MG63 (cell line): ENCODE data around the gene RXYLT1. TPM values are rescaled to one million over a fixed set of nuclear protein-coding genes. Genes with fewer than 3 reads are reported as not detected.
A peak's percentile ranks its signal among the peaks of the same experiment; 100 is the strongest.
"Not testable (repeated sequence)": the region's sequence is repeated elsewhere in the genome, so short reads cannot be mapped to it uniquely, and the experiment has no call there.

Experiments
- DNase-seq: peaks from one replicate; pipeline ENCODE4 v3.0.0-alpha.2; 2020
- H3K27me3 ChIP-seq: fragments of 250-450 bp; sonication (Bioruptor Pico); 2 replicates; pipeline ENCODE4 v1.5.1; 2020; ENCODE audit warnings: mild to moderate bottlenecking, moderate library complexity
- H3K36me3 ChIP-seq: fragments of 250-450 bp; sonication (Bioruptor Pico); 2 replicates; pipeline ENCODE4 v1.5.1; 2020; ENCODE audit warnings: mild to moderate bottlenecking, moderate library complexity
- H3K4me3 ChIP-seq: fragments of 250-450 bp; sonication (Bioruptor Pico); 2 replicates; pipeline ENCODE4 v1.5.1; 2020; ENCODE audit warnings: mild to moderate bottlenecking, moderate library complexity
- H3K9me3 ChIP-seq: fragments of 250-450 bp; sonication (Bioruptor Pico); 2 replicates; pipeline ENCODE4 v1.5.1; 2020; ENCODE audit warnings: mild to moderate bottlenecking, moderate library complexity
- total RNA-seq: library from RNA; depleted of rRNA; stranded (reverse); fragments of >200 nt; shearing (Covaris generic); gene quantifications from 2 replicates; pipeline ENCODE4 v1.2.3, GENCODE V29; 2014; ENCODE audit warnings: low replicate concordance

The RXYLT1 gene
- total RNA-seq, 1 experiment from 2014 or later: 25.5 TPM

- H3K4me3 ChIP-seq: no peak overlapping the region
- H3K36me3 ChIP-seq: no peaks in the 10 kb centered on the region
- H3K9me3 ChIP-seq: peaks cover 16% of the 10 kb centered on the region
- H3K27me3 ChIP-seq: no peaks in the 10 kb centered on the region
- DNase-seq: no peak
Measured at GRCh38 chr12:63822352-63822751, 42.6 kb downstream of the RXYLT1 start.

GRCh38 chr12:63823040-63823439 is 43.3 kb downstream of the RXYLT1 start:
- Histone ChIP-seq H3K9me3 (peaks cover 16% of the 10 kb centered on the region), H3K36me3 (no peaks in the 10 kb centered on the region), H3K27me3 (no peaks in the 10 kb centered on the region), H3K4me3 (no peak overlapping the region)
- DNase-seq: no peak

- DNase-seq: no peak
- Histone ChIP-seq H3K36me3 (no peaks in the 10 kb centered on the region), H3K27me3 (no peaks in the 10 kb centered on the region), H3K9me3 (peaks cover 6% of the 10 kb centered on the region), H3K4me3 (no peak overlapping the region)
Measured at GRCh38 chr12:63826006-63826585, 46.4 kb downstream of the RXYLT1 start.

GRCh38 chr12:63828867-63829266 is 49.2 kb downstream of the RXYLT1 start:
- Histone ChIP-seq H3K27me3 (no peaks in the 10 kb centered on the region), H3K36me3 (no peaks in the 10 kb centered on the region), H3K4me3 (no peak overlapping the region), H3K9me3 (peaks cover 6% of the 10 kb centered on the region)
- DNase-seq: no peak

GRCh38 chr12:63836046-63836445 is 56.3 kb downstream of the RXYLT1 start:
- Histone ChIP-seq H3K4me3 (no peak overlapping the region), H3K36me3 (no peaks in the 10 kb centered on the region), H3K9me3 (no peaks in the 10 kb centered on the region), H3K27me3 (no peaks in the 10 kb centered on the region)
- no peak for DNase-seq

GRCh38 chr12:63836936-63837335 is 57.2 kb downstream of the RXYLT1 start:
- no peak for DNase-seq
- H3K27me3 ChIP-seq: no peaks in the 10 kb centered on the region
- H3K9me3 ChIP-seq: no peaks in the 10 kb centered on the region
- H3K4me3 ChIP-seq: no peak overlapping the region
- H3K36me3 ChIP-seq: no peaks in the 10 kb centered on the region

- Histone ChIP-seq H3K9me3 (no peaks in the 10 kb centered on the region), H3K4me3 (no peak overlapping the region), H3K27me3 (no peaks in the 10 kb centered on the region), H3K36me3 (no peaks in the 10 kb centered on the region)
- DNase-seq: no peak
Measured at GRCh38 chr12:63838411-63838810, 58.7 kb downstream of the RXYLT1 start.

- Histone ChIP-seq H3K27me3 (no peaks in the 10 kb centered on the region), H3K4me3 (no peak overlapping the region), H3K9me3 (no peaks in the 10 kb centered on the region), H3K36me3 (no peaks in the 10 kb centered on the region)
- no peak for DNase-seq
Measured at GRCh38 chr12:63841011-63841410, 61.3 kb downstream of the RXYLT1 start.

GRCh38 chr12:63841571-63841970 is 61.9 kb downstream of the RXYLT1 start:
- H3K27me3 ChIP-seq: no peaks in the 10 kb centered on the region
- no peak for DNase-seq
- H3K9me3 ChIP-seq: no peaks in the 10 kb centered on the region
- peaks cover 4% of the 10 kb centered on the region for H3K36me3 ChIP-seq
- H3K4me3 ChIP-seq: no peak overlapping the region

GRCh38 chr12:63842750-63843149 is 63.0 kb downstream of the RXYLT1 start:
- not testable (repeated sequence) for H3K27me3 ChIP-seq, H3K36me3 ChIP-seq, H3K4me3 ChIP-seq, H3K9me3 ChIP-seq, DNase-seq

GRCh38 chr12:63843254-63843720 is 63.6 kb downstream of the RXYLT1 start:
- DNase-seq: no peak
- Histone ChIP-seq H3K4me3 (peak overlapping the region; percentile 86), H3K36me3 (peaks cover 7% of the 10 kb centered on the region), H3K27me3 (no peaks in the 10 kb centered on the region), H3K9me3 (no peaks in the 10 kb centered on the region)

- H3K9me3 ChIP-seq: no peaks in the 10 kb centered on the region
- peak overlapping the region; percentile 86 for H3K4me3 ChIP-seq
Measured at GRCh38 chr12:63843721-63844390, 64.1 kb downstream of the RXYLT1 start.

GRCh38 chr12:63844391-63845341 is 65.0 kb downstream of the RXYLT1 start, which contains the start of gene SRGAP1:
Gene SRGAP1, plus strand, starts transcription at chr12:63844700. Its CDS starts 117 bp downstream, at chr12:63844817.
- Histone ChIP-seq H3K9me3 (no peaks in the 10 kb centered on the region), H3K36me3 (peaks cover 7% of the 10 kb centered on the region)
- DNase-seq: peak; percentile 69

More at GRCh38 chr12:63843721-63844390, 64.1 kb downstream of the RXYLT1 start:
- peak; percentile 96 for DNase-seq
- Histone ChIP-seq H3K36me3 (peaks cover 7% of the 10 kb centered on the region), H3K27me3 (no peaks in the 10 kb centered on the region)

GRCh38 chr12:63845726-63846125 is 66.0 kb downstream of the RXYLT1 start:
- no peak for DNase-seq
- Histone ChIP-seq H3K9me3 (no peaks in the 10 kb centered on the region), H3K4me3 (peak overlapping the region; percentile 86), H3K27me3 (no peaks in the 10 kb centered on the region), H3K36me3 (peaks cover 7% of the 10 kb centered on the region)

More at GRCh38 chr12:63844391-63845341, 65.0 kb downstream of the RXYLT1 start, which contains the start of gene SRGAP1:
- no peaks in the 10 kb centered on the region for H3K27me3 ChIP-seq
- peak within 1 kb of the TSS; percentile 86 for H3K4me3 ChIP-seq

- Histone ChIP-seq H3K36me3 (peaks cover 7% of the 10 kb centered on the region), H3K4me3 (peak overlapping the region; percentile 86), H3K9me3 (no peaks in the 10 kb centered on the region), H3K27me3 (no peaks in the 10 kb centered on the region)
- DNase-seq: no peak
Measured at GRCh38 chr12:63846238-63846967, 66.7 kb downstream of the RXYLT1 start.

GRCh38 chr12:63848450-63848849 is 68.7 kb downstream of the RXYLT1 start:
- no peak overlapping the region for H3K4me3 ChIP-seq
- H3K9me3 ChIP-seq: no peaks in the 10 kb centered on the region
- DNase-seq: no peak
- H3K27me3 ChIP-seq: no peaks in the 10 kb centered on the region
- H3K36me3 ChIP-seq: peaks cover 7% of the 10 kb centered on the region
